HFF-Myc (cell line): ENCODE measurements around the gene GPATCH2.

Experiments
- DNase-seq: peaks from one replicate; pipeline ENCODE4 v3.0.0-alpha.2; 2011; ENCODE audit warnings: low read depth; ENCODE audit errors: extremely low read depth
- H3K4me3 ChIP-seq: replicated peaks from 2 replicates; pipeline ENCODE4 v1.5.1; 2011; ENCODE audit warnings: low read depth, mild to moderate bottlenecking, control low read depth, low read length
- CTCF ChIP-seq: IDR thresholded peaks from 2 replicates; pipeline ENCODE4 v1.5.1; 2012; ENCODE audit warnings: mild to moderate bottlenecking, low read depth, low read length, control low read depth; ENCODE audit errors: missing control alignments

GPATCH2 gene

DNA sequence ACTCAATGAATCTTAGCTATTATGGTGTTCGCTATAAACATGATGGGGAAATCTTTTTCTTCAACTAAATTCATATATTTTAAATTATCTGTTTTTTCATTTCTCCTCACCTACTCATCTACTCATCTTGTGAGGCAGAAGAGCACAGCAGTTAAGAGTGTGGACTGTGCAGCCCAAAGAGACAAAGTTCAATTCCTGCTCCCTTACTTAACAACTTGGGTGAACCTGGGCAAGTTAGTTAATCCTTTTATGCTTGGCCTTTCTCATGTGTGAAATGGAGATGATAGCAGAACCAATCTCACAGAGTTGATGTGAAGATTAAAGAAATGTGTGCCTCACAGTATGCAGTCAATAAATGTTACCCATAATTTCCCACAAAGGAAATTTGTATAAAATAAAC lies 168.2 kb downstream of the GPATCH2 start:
- no peak for DNase-seq
- no peak overlapping the region for H3K4me3 ChIP-seq
- TF ChIP-seq CTCF = no peak

DNA sequence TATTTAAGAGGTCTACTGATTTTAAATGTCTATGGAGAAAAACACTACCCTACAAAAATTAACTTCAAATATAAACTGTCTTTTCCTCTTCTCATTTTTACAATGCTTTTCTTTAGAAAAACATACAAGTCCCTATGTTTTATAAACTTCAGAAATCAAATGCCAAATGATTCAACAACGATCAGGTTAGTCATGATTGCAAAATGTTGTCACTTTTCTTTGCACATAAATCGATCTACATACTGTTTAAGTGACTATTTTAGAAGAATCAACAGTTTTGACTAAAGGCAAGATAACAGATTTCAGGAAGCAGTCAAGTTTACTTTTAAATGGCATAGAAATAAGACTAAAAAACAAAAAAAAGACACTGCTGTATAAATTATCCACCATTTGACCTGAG lies 168.7 kb downstream of the GPATCH2 start:
- no peak overlapping the region for H3K4me3 ChIP-seq
- no peak for DNase-seq
- no peak for TF ChIP-seq CTCF

GRCh38 chr1:217457016-217457415 lies 173.9 kb downstream of the GPATCH2 start:
- DNase-seq = no peak
- no peak for TF ChIP-seq CTCF
- H3K4me3 ChIP-seq = no peak overlapping the region

GRCh38 chr1:217456261-217456660 lies 174.6 kb downstream of the GPATCH2 start:
- no peak overlapping the region for H3K4me3 ChIP-seq
- no peak for TF ChIP-seq CTCF
- DNase-seq = no peak

GRCh38 chr1:217453816-217454215 lies 177.1 kb downstream of the GPATCH2 start:
- TF ChIP-seq CTCF = no peak
- H3K4me3 ChIP-seq = no peak overlapping the region
- DNase-seq = no peak

GRCh38 chr1:217449370-217449769 lies 181.5 kb downstream of the GPATCH2 start:
- no peak overlapping the region for H3K4me3 ChIP-seq
- no peak for TF ChIP-seq CTCF
- DNase-seq = no peak

GRCh38 chr1:217443845-217444244 lies 187.0 kb downstream of the GPATCH2 start:
- DNase-seq = no peak
- no peak for TF ChIP-seq CTCF
- no peak overlapping the region for H3K4me3 ChIP-seq
